ENCODE measurements around the gene CD46. TPM values are rescaled to one million over a fixed set of nuclear protein-coding genes. Genes with fewer than 3 reads are reported as not detected.

CD46 gene
- total RNA-seq, 1 donor from 2014 or later = 116 TPM

- TF ChIP-seq, protein P1, sequence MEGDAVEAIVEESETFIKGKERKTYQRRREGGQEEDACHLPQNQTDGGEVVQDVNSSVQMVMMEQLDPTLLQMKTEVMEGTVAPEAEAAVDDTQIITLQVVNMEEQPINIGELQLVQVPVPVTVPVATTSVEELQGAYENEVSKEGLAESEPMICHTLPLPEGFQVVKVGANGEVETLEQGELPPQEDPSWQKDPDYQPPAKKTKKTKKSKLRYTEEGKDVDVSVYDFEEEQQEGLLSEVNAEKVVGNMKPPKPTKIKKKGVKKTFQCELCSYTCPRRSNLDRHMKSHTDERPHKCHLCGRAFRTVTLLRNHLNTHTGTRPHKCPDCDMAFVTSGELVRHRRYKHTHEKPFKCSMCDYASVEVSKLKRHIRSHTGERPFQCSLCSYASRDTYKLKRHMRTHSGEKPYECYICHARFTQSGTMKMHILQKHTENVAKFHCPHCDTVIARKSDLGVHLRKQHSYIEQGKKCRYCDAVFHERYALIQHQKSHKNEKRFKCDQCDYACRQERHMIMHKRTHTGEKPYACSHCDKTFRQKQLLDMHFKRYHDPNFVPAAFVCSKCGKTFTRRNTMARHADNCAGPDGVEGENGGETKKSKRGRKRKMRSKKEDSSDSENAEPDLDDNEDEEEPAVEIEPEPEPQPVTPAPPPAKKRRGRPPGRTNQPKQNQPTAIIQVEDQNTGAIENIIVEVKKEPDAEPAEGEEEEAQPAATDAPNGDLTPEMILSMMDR (IDR thresholded peaks at IDR 0.05; ENCODE audit: unreplicated experiment) = no peak
- Mint-ChIP-seq H3K27ac (ENCODE audit: unreplicated experiment) (no peak overlapping the region), H3K4me3 (ENCODE audit: unreplicated experiment) (no peak overlapping the region)
Measured at GRCh38 chr1:207823531-207823879, 71.7 kb downstream of the CD46 start.

GRCh38 chr1:207823880-207824566, 72.2 kb downstream of the CD46 start:
- H3K9me3 Mint-ChIP-seq (ENCODE audit: unreplicated experiment) = no peaks in the 10 kb centered on the region
- peaks cover 5% of the 10 kb centered on the region for H3K27me3 Mint-ChIP-seq (ENCODE audit: unreplicated experiment)
- peaks cover 24% of the 10 kb centered on the region for H3K36me3 Mint-ChIP-seq (ENCODE audit: low read depth, unreplicated experiment)
- H3K27ac Mint-ChIP-seq (ENCODE audit: unreplicated experiment) = no peak overlapping the region
- DNase-seq (ENCODE audit: low spot score) = peak; percentile 35
- peak overlapping the region; percentile 71 for H3K4me3 Mint-ChIP-seq (ENCODE audit: unreplicated experiment)
- peaks cover 58% of the 10 kb centered on the region for H3K4me1 Mint-ChIP-seq (ENCODE audit: unreplicated experiment)
- TF ChIP-seq, protein P1 (IDR thresholded peaks at IDR 0.05; ENCODE audit: unreplicated experiment) = no peak

More at GRCh38 chr1:207823531-207823879, 71.7 kb downstream of the CD46 start:
- H3K4me1 Mint-ChIP-seq (ENCODE audit: unreplicated experiment) = peaks cover 57% of the 10 kb centered on the region
- no peaks in the 10 kb centered on the region for H3K9me3 Mint-ChIP-seq (ENCODE audit: unreplicated experiment)
- peaks cover 5% of the 10 kb centered on the region for H3K27me3 Mint-ChIP-seq (ENCODE audit: unreplicated experiment)
- H3K36me3 Mint-ChIP-seq (ENCODE audit: low read depth, unreplicated experiment) = peaks cover 24% of the 10 kb centered on the region
- DNase-seq (ENCODE audit: low spot score) = no peak

- no peaks in the 10 kb centered on the region for H3K9me3 Mint-ChIP-seq (ENCODE audit: unreplicated experiment)
- H3K4me3 Mint-ChIP-seq (ENCODE audit: unreplicated experiment) = no peak overlapping the region
- H3K27me3 Mint-ChIP-seq (ENCODE audit: unreplicated experiment) = peaks cover 5% of the 10 kb centered on the region
- H3K27ac Mint-ChIP-seq (ENCODE audit: unreplicated experiment) = peak overlapping the region; percentile 48
- H3K4me1 Mint-ChIP-seq (ENCODE audit: unreplicated experiment) = peaks cover 60% of the 10 kb centered on the region
- no peak for DNase-seq (ENCODE audit: low spot score)
- H3K36me3 Mint-ChIP-seq (ENCODE audit: low read depth, unreplicated experiment) = peaks cover 24% of the 10 kb centered on the region
- TF ChIP-seq, protein P1 (IDR thresholded peaks at IDR 0.05; ENCODE audit: unreplicated experiment) = no peak
Measured at GRCh38 chr1:207824691-207825408, 73.0 kb downstream of the CD46 start.

DNA sequence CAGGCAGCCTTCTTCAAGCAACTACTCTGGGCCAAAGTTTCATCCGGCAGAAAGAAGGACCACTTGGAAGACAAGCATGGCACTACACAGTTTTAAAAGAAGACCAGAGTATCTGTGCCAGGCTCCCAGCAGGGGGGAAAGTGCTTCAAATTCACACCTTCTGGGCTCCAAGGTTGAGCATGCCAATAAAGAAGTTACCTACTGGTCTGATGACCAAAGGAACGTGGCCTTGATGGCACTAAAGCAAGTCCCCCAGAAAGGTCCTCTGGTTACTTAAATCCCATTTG, 73.5 kb downstream of the CD46 start:
- H3K27ac Mint-ChIP-seq (ENCODE audit: unreplicated experiment) = no peak overlapping the region
- no peak for DNase-seq (ENCODE audit: low spot score)
- no peaks in the 10 kb centered on the region for H3K9me3 Mint-ChIP-seq (ENCODE audit: unreplicated experiment)
- H3K4me3 Mint-ChIP-seq (ENCODE audit: unreplicated experiment) = no peak overlapping the region
- TF ChIP-seq, protein P1 (IDR thresholded peaks at IDR 0.05; ENCODE audit: unreplicated experiment) = no peak
- peaks cover 21% of the 10 kb centered on the region for H3K36me3 Mint-ChIP-seq (ENCODE audit: low read depth, unreplicated experiment)
- peaks cover 59% of the 10 kb centered on the region for H3K4me1 Mint-ChIP-seq (ENCODE audit: unreplicated experiment)
- peaks cover 5% of the 10 kb centered on the region for H3K27me3 Mint-ChIP-seq (ENCODE audit: unreplicated experiment)

All from endothelial cell (in vitro differentiated cells).